HTR-8/SVneo (cell line): ENCODE measurements around the gene SLC26A1.
"Not testable (repeated sequence)": the region's sequence is repeated elsewhere in the genome, so short reads cannot be mapped to it uniquely, and the experiment has no call there.

Experiments used
- DNase-seq: peaks from one replicate; pipeline ENCODE4 v3.0.0; 2011; ENCODE audit warnings: low spot score, mixed read lengths; ENCODE audit not compliant: insufficient read length
- FAIRE-seq: peaks from 2 replicates; lab custom pipeline; 2011; peaks lifted over from hg19 to GRCh38; lab: Jason Lieb, UNC

The SLC26A1 gene

GRCh38 chr4:946103-946450, 47.1 kb downstream of the SLC26A1 start:
- DNase-seq, result no peak
- no peak for FAIRE-seq

- DNase-seq, result no peak
- FAIRE-seq, result no peak
Observed at GRCh38 chr4:945274-946102, 47.7 kb downstream of the SLC26A1 start.

- FAIRE-seq, result not testable (repeated sequence)
Observed at GRCh38 chr4:939508-939907, 53.7 kb downstream of the SLC26A1 start.

More at GRCh38 chr4:939508-939907, 53.7 kb downstream of the SLC26A1 start:
- not testable (repeated sequence) for DNase-seq
